ENCODE measurements around the gene DDX10.
"Not testable (repeated sequence)": the region's sequence is repeated elsewhere in the genome, so short reads cannot be mapped to it uniquely, and the experiment has no call there.

Gene DDX10

GRCh38 chr11:108823960-108824359 lies 159.1 kb downstream of the DDX10 start:
- not testable (repeated sequence) for DNase-seq (ENCODE audit: low read depth in 2 of 2)

GRCh38 chr11:108824545-108824944 lies 159.7 kb downstream of the DDX10 start:
- DNase-seq (ENCODE audit: low read depth in 2 of 2), result no peak

DNA sequence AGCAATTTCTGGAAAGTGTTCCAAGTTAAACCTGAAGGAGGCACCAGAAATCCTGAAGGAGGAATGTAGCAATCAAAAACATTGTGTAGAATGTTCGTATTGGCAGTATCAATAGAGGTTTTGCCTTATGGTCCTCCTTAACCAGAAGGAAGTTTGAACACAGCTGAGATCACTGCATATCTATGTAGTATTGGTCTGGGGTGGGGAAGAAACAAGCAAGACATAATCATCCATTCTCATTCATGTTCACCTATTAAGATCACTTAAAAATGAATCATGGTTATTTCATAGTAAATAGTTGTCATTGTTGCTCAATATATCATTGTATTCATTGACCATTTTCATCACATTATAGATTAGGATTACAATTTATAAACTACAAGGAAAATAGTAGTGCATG lies 160.5 kb downstream of the DDX10 start:
- no peak for DNase-seq (ENCODE audit: low read depth in 2 of 2)

DNA sequence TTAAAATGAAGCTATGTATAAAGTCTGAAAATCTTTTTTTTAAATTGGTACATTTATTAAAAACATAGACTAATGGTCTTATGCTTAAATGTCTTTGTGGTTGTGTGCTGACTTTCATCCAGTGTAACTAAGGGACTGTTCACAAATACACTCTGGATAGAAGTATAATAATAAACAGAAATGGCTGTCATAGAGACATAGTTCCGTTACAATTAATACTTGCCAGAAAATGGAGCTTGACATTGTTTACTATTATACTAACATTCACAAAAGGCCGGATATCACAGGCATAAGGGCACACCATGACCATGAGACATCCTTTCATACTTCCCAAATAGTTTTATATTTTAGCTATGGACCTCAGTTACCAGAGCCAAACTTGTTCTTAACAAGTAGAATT lies 161.3 kb downstream of the DDX10 start:
- DNase-seq (ENCODE audit: low read depth in 2 of 2), result no peak

DNA sequence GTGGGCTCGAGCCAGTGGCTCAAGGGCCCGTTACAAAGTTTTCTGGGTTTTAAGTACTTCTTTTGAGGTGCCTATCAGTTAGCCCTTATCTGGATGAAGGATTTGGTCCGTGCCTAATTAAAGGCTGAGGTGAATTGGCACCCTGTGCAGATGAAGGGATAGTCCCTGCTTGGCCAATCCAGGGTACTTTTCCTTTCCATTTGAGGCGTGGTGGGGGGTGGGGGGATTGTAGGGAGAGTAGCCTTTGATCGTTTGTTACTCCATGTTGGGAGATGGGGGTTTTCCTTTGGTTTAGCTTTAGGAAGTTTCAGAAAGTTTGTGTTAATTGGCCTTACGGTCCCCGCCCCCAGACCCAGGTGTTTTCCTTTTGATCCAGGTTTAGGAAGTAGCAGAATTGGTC lies 170.8 kb downstream of the DDX10 start:
- no peak for DNase-seq (ENCODE audit: low read depth in 2 of 2)

GRCh38 chr11:108836541-108836940 lies 171.7 kb downstream of the DDX10 start:
- no peak for DNase-seq (ENCODE audit: low read depth in 2 of 2)

DNA sequence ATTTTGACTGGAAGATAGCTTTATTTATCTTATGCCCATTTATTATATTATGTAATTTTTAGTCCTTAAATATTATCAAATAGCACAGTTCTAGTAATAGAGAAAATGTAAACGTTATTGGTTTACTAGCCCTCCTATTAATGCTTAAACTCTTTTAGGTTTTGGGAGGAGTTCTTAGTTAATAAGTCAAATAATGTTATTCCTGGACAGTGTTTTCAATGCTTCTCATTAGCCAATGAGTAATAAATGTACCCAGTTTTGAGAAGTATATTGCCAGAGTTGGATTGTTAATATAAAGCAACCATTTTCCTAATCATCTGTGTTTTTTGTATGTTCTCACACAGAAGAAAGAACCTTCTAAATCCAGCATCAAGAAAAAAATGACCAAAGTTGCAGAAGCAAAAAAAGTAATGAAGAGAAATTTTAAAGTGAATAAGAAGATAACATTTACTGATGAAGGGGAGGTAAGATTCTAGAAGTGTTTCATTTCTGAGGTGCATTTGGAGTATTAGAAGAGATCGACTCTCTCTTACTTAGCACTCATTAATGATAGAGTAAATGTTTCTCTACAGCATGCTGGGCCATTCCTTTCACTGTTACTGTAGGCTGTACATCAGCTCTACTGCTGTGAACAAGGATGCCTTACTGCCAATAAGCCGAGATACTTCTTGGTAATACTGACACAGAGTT lies 173.4 kb downstream of the DDX10 start:
- no peak for DNase-seq (ENCODE audit: low read depth in 2 of 2)

DNA sequence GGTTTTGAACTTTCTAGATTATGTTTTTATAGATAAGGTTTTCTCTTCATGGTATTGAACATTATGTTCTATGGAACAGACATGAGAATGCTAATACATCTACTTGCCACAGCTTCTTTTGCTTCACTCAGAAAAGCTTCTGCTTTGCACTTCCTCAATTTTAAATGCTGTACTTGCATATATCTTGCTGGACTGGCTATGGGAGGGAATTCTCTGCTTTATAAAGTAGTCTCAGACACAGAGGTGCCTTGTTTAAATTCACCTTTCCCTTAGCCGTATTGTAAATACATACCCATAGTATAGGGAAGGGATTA lies 173.9 kb downstream of the DDX10 start:
- no peak for DNase-seq (ENCODE audit: low read depth in 2 of 2)

- no peak for DNase-seq (ENCODE audit: low read depth in 2 of 2)
Observed at GRCh38 chr11:108846009-108846408, 181.1 kb downstream of the DDX10 start.

GRCh38 chr11:108847298-108847990 lies 182.6 kb downstream of the DDX10 start:
- no peak for DNase-seq (ENCODE audit: low read depth in 2 of 2)

DNA sequence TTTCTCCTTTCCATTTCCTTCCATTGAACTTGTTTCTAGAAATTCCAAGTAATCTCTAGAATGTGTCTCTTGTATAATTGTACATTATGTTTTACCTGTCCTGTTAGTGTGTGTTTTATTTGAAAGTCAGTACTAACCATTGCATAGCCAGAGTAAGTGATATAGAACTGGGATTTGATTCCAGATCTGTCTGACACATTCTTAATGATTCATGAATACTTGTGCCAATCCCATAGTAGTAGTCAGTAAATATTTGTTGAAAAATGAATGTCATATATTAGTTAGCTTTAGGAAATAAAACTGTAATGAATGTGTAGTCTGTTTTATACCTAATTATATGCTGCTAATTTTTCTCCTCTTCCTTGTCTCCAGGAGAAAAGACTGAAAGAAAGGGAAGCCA lies 186.9 kb downstream of the DDX10 start:
- no peak for DNase-seq (ENCODE audit: low read depth in 2 of 2)

DNA sequence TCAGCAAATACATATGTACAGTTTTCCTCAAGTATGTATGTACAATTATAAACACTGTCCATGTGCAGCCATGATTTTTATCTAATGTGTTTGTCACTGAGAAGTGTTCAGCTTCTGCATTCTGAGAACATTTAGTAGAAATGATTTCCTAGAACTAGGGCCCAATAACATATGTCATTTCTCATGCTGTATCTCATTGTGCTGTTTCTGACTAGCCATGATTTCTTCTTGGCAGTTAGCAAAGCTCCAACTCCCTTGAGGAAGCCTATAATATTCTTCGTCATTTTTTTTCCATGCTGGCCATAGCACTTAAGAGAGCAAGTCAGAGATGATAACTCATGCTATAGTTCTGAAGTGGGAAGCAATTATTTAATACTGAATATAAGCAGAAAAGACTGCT lies 187.8 kb downstream of the DDX10 start:
- DNase-seq (ENCODE audit: low read depth in 2 of 2), result no peak

- DNase-seq (ENCODE audit: low read depth in 2 of 2), result no peak
Observed at GRCh38 chr11:108853151-108853550, 188.3 kb downstream of the DDX10 start.

- DNase-seq (ENCODE audit: low read depth in 2 of 2), result no peak
Observed at GRCh38 chr11:108853864-108854263, 189.0 kb downstream of the DDX10 start.

DNA sequence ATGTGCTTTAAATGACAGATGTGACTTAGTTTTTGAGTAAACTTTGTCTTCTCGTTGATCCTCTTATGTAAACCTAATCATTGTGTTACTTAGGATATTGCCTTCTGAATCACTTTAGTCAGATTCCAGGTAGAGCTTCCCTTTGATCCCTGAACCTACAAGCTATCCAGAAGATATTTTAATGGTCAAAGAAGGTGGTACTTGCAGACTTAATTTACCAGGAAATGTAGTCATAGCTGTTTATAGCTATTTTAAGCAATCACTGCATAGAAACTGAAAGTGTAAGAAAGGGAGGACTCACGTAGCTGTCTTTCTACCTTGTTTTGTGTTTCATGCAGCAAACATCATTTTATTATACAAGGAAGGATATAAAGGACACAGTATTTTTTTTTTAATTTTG lies 189.5 kb downstream of the DDX10 start:
- DNase-seq (ENCODE audit: low read depth in 2 of 2), result no peak

GRCh38 chr11:108857382-108857781 lies 192.5 kb downstream of the DDX10 start:
- no peak for DNase-seq (ENCODE audit: low read depth in 2 of 2)

DNA sequence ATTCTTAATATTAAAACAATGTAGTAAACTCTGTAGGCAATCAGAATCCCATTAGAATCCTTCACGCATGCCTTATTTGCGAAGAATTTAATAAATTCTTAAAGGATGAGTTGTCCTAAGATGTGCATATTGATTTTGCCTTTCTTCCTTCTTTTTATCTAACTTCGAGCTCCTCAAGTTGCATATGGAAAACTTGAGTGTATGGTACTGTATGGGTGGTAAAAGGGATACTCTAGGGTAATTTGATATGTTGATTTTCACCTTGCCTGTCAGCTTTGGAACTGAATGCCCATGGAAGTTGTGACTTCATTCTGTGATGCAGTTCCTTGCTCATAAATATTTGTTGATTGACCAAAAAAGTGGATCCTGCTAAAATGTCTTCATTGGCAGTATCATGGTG lies 193.8 kb downstream of the DDX10 start:
- DNase-seq (ENCODE audit: low read depth in 2 of 2), result no peak

DNA sequence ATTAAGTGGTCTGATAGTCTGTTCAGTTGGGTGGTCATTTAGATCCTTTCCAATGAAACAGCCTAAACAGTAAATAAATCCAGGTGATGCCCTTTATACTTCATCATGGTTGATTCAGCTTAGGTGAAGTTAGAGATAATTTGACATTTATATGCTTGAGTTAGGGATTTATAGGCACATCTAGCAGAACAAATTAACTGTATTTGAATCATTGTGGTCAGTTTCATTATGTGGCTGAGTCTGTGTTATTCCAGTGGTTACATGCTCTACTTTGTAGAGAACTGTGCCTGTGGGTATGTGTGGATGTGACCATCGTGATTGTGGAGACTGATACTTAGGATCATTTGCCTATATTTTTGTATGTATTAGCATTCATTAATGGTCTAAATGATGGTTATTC lies 194.6 kb downstream of the DDX10 start:
- DNase-seq (ENCODE audit: low read depth in 2 of 2), result no peak

DNA sequence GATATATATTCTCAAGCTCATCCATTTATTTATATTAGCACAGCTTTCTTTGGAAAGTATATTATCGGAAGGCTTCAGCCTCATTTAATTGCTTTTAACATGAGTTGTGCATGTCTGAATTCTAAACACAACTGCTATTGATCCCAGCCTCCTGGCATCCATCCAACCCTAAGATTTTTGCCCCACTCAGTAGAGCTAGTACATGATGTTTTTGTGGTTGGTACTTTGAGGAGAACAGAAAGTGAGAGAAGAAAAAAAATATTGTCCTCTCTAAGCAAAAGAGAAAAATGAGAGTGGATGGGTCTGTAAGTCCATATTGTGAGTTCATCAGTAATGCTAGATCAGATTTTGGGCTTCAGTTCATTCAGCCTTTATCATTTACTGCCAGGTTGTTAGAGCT lies 198.7 kb downstream of the DDX10 start:
- DNase-seq (ENCODE audit: low read depth in 2 of 2), result no peak

DNA sequence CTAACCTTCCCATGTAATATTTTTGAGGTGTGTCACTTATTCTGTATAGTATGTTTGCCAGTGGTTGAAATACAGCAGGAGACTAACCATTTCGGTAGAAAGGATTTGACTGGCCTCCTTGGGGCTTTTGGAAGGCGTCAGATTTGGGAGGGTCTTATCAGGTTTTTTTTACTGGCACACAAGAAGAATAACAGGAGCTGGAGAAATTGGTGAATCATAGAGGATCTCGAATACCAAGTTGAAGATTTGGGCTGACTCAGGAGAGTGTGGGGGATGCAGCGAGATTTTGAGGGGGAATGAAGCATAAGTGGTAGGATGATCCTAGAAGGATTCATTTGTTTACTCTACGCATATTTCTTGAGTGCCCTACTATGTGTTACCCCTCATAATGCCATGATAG lies 200.5 kb downstream of the DDX10 start:
- DNase-seq (ENCODE audit: low read depth in 2 of 2), result no peak

DNA sequence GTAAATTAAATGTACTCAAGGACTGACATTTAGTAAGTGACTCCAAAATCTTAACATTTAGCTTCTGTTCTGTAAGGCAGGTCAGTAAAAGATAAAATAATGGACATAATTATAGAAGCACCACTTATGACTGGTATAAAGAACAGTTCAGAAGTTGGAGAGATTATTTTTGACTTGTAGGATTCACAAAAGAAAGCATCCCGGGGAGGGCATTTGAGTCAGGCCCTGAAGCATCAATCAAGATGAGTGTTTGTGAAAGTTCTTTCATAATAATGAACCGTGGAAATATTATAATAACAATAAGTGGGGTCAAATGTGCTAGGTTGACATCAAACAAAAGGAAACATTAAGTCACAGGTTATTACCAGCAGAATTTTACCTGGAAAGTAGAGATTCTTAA lies 201.9 kb downstream of the DDX10 start:
- no peak for DNase-seq (ENCODE audit: low read depth in 2 of 2)

GRCh38 chr11:108870373-108871020 lies 205.6 kb downstream of the DDX10 start:
- DNase-seq (ENCODE audit: low read depth in 2 of 2), result no peak

- DNase-seq (ENCODE audit: low read depth in 2 of 2), result no peak
Observed at GRCh38 chr11:108871152-108871551, 206.3 kb downstream of the DDX10 start.
